ENCODE data around the gene VKORC1.
A peak's percentile ranks its signal among the peaks of the same experiment; 100 is the strongest.
"Not testable (repeated sequence)": the region's sequence is repeated elsewhere in the genome, so short reads cannot be mapped to it uniquely, and the experiment has no call there.

Gene VKORC1

DNA sequence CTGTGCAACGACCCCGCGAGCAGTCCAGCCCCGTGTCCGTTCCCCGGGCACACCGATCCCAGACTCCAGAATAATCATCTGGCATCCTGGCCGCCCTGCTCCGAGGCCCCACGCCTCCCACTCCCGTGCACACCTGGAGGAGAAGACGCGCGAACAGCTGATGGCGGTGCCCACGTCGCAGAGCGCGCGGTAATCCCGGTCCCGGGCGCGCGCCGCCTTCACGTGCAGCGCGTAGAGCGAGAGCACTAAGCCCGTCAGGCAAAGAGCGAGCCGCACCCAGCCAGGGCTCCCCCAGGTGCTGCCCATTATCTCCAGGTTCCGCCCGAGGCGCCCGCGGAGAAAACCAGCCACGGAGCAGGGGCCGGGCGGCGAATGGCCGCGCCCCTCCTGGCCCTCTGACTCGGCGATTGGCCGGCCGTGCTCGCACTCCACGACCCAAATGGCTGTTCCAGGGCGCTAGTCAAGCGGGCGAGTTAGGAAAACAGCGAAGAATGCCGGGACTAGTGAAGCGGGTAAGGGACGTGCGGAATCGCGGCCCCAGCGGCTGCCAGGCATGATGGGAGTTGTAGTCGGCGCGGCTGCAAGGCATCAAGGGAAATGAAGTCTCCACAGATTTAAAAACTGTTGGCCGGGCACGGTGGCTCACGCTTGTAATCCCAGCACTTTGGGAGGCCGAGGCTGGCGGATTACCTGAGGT lies at the start of gene VKORC1:
Gene VKORC1 (minus strand): TSS at position 374 of the 697 bp plus-strand sequence. CDS start 68 bp downstream, at position 306.
- peak; percentile 97 to 99 (median 99) for DNase-seq

DNA sequence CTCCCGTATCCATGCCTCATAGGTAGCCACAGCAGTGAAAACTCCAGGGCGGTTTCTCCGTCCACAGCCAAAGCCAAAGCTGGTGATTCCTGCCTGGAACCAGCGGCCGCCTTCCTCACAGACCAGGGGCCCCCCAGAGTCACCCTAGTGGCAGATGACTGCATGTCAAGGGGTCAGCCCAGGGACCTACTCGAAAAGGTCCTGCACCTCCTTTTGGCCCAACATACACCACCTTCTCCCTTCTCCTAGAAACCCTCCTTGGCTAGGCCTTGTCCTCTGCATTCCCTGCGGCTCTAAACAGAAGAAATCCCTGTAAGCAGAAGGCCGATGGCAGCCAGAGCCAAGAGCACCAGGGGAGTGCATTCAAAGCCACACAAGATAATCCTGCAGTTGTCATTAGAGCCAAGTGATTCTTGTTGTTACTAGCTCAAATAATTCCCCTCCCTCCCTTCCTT lies 49.1 kb upstream of the VKORC1 start:
- DNase-seq: no peak

DNA sequence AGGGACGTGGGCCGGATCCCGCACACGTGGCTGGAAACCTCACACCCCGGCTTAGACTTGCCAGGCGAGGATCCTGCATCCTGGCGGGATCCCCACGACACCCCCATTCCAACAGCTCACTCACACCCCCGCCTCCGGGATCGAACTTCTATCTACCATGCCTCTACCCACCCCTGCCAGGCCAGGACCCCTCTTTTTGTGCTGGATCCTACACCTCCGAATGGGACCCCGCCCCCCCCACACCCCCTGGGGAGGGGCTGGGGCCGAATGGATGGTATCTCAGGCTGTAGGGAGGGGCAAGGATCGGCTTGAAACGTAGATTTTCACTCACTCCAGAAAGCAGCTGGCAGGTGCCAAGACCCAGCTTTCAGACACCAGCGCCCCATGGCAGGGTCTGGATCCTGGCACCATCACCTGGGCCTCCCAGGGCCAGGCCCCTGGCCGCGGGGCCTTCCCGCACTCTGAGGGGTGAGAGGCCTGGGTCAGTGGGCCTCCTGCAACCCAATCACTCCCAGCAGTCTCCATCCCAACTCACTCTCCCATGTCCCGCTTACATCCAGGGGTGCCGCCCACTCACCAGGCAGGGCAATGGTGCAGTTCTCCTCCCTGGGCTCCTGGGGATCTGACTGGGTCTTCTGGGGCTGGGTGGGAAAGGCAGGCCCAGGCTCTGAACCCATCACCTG lies 48.6 kb upstream of the VKORC1 start:
- no peak for DNase-seq

DNA sequence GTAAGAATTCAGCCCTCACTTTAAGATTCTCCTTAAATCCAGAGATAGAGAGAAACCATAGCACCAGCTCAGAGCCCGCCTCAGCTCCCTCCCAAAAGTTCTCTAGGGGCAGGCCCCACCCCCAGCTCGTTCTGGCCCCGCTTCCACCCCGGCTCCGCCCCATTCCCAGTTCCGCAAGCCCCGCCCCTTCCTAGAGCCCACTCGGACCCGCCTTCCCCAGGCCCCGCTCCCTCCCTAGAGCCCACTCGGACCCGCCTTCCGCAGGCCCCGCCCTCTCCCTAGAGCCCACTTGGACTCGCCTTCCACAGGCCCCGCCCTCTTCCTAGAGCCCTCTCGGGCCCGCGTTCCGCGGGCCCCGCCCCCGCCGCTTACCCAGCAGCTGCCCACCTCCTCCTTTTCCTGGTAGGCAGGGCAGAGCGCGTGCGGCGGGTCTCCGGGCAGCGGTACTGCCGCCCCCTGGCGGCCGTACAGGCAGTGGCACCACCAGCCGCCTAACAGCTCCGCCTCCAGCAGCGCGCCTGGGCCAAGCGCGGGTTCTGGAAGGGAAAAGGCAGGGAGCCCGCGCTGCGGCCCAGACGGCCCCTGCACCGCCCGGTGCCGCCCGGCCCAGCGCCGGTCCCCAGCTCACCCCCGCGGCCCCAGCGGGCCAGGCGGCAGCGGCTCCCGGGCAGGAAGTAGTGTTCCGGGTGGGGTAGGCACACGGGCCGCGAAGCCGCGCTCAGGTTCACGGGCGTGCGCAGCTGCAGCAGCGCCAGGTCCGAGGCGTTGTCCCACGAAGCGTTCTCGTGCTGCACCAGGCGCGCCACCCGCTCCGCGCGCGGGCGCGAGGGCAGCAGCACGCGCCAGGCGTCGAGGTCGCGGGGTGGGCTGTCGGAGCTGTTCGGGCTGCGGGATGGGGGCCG lies 47.8 kb upstream of the VKORC1 start:
- peak; percentile 98 to 99 (median 99) for DNase-seq

DNA sequence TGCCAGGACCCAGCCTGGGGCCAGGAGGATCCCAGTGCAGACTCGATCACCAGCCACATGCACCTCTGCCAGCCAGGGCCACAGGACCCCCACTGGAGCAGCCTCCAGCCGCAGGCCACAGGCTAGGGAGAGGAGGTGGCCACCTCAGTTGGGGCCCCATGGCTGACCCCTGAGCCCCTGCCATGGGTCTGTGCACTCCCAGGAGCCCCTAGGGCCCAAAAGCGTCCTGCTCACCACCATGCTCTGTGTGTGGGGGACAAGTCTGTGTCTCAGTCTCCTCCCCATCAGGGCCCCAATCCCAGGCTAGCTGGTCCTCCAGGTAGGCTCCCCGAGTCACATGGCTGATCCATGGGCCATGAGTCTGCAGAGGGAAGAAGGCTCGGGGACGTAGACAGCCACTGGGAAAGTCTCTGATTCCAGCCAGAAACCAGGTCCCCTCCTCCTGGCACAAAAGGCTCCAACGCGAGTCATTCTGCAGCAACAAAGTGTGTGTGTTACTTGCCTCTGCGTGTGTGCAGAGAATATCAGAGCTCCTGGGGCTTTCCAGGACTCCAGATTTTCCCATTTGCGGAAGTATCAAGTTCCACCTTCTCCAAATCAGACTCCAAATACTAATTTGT lies 47.0 kb upstream of the VKORC1 start:
- peak in 1 of 3 donors; percentile 91 for DNase-seq

DNA sequence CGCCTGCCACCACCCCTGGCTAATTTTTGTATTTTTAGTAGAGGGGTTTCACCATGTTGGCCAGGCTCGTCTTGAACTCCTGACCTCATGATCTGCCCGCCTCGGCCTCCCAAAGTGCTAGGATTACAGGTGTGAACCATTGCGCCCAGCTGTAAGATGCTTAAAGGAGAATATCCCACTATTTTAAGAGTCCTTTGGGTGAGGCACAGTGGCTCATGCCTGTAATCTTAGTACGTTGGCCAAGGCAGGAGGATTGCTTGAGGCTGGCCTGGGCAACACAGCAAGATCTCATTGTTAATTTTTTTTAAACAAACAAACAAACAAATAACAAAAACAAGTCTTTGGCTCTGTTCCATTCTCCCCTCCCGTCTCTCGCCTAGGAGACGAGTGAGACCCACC lies 46.5 kb upstream of the VKORC1 start:
- not testable (repeated sequence) for DNase-seq

DNA sequence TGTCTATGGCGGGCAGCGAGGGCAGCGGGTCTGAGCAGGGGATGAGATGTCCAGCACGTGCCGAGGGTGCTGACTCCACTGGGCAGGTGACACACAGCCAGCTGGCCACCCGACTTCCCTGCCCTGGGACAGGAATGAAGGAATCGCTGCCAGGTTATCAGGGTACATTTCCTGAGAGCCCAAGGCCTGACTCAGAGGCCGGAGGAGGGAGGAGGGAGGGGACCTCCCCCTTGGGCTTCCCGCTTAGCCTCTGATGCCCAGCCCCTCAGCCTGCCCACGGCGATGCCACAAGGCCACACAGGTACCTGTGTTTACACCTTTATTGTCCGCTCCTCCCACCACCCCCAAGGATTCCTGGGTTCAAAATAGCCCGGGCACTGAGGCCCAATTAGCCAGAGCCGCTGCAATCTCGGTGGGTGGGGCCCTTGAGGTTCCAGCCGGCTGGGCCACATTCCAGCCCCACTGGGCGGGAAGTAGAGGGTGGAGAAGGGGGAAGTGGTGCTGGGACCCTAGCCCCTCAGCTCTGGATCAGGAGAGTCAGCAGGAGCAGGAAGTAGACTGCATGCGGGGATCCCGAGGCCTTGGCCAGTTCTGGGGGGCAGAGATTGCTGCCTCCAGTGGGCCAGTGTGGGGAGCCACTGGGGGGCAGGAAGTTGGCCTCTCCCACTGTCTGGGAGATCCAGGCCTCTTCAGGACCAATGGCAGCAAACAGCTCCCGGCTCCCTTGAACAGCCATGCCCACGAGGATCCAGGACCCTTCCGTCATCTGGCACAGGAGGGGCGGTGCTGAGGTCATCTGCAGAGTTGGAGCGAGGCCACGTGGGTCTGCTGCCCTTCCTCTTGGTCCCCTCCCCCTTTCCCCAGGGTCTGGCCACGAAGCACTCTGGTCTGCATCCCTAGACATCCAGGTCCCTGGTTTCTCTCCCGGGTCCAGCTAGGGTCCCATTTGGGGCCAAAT lies 44.3 kb upstream of the VKORC1 start:
- DNase-seq: peak; percentile 52 to 69 (median 62)

DNA sequence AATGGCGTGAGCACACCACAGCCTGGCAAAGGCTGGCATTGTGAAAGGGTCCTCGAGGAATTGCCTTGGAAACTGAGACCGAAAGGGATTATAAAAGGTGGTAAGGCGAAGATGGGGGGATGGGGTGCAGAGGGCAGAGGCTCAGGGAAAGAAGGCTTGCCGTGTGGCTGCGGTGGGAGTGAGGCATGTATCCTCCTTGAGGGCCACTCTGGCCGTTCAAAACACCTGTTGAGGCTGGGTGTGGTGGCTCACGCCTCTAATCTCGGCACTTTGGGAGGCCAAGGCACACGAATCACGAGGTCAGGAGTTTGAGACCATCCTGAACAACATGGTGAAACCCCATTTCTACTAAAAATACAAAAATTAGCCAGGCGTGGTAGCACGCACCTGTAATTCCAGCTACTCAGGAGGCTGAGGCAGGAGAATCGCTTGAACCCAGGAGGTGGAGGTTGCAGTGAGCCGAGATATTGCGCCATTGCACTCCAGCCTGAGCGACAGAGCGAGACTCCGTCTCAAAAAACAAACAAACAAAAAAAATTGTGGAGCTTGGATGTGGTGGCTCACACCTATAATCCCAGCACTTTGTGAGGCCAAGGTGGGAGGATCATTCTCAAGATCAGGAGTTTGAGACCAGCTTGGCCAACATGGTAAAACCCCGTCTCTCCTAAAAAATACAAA lies 42.4 kb upstream of the VKORC1 start:
- not testable (repeated sequence) for DNase-seq

DNA sequence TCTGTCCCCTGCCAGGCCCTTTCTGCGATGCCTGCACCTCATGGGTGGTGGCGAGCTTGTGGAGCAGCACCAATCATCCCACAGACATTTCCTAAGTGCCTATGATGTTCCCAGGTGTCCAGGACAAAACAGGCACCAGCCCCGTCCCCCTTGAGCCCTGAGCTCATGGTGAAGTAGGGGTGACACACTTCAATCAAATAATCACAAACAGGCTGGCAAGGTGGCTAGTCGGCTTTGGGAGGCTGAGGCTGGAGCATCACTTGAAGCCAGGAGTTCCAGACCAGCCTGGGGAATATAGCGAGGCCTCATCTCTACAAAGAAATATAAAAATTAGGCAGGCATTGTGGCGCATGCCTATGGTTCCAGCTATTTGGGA lies 41.7 kb upstream of the VKORC1 start:
- no peak for DNase-seq

DNA sequence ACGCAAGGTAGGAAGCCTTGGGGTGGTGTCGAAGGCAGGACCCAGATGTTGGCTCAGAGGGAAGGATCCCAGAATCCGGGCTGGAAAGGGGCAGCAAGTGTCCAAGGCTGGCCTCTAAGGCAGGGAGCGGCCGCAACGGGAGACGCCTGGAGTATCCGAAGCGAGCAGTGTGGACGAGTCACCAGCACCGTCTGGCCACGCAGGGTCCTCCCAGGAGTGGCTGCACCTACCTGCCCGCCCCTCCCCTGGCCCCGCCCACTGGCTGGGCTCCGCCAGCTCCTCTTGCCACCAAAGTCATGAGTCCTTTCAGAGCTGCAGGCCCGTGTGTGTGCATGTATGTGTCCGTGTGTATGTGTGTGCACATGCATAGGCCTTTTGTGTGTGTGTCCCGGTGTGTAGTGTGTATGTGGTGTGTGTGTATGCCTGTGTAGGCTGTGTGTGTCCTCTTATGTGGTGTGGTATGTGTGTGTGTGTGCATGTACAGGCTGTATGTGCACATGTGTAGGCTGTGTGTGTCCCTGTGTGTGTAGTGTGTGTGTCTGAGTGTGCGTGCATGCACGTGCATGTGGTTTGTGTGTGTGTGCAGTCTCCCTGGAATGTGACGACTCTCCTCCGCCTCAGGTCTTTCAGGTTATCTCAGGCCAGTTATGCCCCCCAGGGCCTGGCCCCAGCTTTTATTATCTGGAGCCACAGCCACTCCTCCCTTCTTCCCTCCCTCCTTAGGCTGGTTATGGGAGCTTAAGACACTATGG lies 41.1 kb upstream of the VKORC1 start, which contains the start of gene PRSS8:
Gene PRSS8 (minus strand): TSS at position 193 of the 752 bp plus-strand sequence. CDS start 229 bp downstream, outside the sequence.
- DNase-seq: no peak

DNA sequence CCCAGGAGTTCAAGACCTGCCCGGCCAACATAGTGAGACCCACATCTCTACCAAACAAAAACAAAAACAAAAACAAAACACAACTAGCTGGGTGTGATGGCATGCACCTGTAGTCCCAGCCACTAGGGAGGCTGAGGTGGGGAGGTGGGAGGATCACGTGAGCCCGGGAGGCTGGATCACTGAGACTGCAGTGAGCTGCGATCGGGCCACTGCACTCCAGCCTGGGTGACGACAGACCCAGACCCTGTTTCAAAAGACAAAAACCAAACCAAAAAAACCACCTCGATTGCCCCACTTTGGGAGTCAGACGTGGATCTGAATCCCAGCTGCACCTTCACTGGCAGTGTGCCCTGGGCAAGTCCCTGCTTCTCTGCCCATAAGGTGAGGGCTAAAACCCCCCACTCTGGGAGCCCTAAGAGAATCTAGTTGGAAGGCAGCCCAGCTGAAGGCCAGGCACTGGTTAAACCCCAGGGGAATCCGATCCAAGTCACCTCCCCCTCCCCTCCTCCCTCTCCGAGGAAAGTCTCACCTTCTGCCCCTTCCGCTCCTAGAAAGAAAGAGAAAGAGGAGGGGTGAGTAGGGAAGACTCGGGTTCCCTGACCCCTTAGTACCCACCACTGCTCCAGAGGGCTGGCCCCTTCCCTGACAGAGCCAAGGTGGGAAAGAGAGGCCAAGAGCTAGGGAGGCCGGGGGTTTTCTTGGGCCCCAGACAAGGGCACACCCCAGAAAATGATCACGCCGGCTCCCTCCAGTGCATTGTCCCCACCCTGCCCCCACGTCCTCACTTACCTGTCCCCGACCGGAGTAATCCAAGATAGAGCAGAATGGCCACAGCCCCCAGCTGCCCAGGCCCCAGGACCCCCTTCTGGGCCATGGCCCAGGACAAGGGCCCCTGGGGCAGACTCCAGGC lies 40.3 kb upstream of the VKORC1 start:
- peak in 1 of 3 donors; percentile 18 for DNase-seq

DNA sequence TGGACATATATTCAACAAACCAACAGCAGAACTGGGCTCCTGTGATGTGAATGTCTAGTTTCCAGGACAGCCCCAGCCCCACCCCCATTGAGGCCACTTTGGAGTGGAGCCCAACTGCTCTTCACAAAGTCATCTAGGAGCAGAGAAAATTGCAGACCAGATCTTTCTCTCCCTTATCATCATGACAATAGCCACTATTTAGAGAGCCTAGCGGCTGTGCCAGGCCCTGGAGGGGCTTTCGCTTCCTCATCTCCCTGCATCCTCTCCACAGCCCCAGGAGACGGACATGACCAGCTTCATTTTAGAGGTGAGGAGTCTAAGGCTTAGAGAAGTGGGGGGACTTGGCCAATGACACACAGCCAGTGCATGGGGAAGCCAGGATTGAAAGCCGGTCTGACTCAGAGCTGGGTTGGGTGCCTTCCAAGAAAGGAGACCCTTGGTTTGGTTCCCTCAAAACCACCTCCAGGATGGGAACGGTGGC lies 39.5 kb upstream of the VKORC1 start:
- peak; percentile 63 to 72 (median 65) for DNase-seq

DNA sequence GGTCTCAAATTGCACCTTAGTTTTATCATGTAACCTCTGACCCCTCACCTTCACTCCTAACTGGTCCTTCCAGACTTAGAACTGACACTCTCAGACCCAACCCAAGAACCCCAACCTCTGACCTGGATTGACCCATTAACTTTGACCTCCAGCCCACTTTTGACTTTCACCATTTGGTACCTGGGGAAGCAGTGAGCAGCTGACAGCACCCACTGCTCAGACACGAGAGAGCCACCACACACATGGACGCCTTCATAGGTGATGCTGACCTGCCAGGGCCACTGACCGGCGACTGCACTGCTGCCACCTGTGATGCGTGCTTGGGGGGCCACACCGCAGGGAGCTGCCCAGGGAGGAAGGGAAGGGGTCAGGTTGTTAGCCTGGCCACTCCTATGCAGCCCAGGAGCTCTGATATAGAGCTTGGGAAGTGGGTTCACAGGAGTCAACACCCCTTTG lies 38.5 kb upstream of the VKORC1 start:
- no peak for DNase-seq

DNA sequence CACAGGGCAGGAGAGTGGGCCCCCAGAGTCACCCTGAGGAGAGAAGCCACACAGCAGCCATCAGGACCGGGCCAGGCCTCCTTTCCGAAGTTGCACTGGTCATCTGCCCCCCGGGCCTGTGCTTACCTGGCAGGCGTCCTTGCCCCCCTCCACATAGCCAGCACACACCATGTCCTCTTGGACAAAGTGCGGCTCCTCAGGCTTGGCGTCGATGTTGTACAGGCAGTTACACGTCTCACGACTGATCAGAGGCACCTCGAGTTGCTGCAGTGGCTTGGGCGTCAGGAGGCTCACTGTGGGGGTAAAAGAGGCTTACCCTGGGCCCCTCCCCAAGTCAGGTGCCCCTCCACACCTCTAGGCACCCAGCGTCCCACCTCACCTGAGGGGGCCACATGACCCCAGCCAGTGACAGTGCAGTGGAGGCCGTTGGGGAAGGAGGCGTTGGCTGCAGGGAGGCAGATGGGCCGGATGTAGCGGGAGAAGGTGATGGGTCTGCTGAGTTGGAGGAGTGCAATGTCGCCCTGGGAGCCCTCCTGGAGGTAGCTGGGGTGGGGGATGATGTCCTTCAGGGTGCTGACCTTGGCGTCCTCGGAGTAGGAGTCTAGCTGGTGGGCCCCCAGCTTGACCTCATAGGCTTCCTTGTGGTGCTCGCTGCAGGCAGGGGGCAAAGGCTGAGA lies 37.8 kb upstream of the VKORC1 start:
- DNase-seq: no peak

DNA sequence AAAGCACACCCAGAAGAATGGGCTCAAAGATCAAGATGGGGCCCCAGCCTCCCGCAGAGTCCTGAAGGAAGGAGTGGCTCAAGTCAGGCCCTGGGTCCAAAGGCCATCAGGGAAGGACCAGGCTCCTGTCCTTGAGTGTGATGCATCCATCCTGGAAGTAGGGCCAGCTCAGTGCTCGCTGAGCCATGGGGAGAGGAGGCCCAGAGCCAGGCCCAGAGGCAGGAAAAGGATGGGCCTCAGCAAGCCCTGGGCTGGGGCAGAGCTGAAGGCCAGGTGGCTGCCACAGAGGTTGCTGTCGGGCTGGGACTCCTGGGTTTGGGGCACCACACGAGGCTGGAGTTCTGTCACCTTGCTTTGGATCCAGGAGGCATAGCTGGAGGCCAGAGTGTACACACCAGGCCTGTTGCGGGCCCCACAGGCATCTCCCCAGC lies 37.3 kb upstream of the VKORC1 start:
- no peak for DNase-seq

DNA sequence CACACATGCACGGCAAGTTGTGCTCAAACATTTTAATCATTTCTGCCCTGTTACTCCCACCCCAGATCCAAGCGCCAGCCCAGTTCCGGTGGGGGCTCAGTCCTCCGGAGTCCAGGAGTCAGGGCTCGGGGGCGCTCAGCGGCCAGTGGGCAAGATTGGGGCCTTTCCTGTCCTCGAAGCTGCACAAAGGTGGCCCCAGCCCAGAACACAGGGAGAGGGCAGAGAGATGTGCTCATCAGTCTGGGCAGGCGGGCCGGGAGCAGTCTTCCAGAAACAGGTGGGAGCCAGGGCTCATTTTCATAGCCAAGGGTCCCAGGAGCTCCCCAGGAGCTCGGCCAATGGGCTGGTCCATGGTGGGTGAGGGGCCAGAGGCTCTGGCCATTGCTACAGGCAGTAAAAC lies 36.8 kb upstream of the VKORC1 start:
- no peak for DNase-seq

DNA sequence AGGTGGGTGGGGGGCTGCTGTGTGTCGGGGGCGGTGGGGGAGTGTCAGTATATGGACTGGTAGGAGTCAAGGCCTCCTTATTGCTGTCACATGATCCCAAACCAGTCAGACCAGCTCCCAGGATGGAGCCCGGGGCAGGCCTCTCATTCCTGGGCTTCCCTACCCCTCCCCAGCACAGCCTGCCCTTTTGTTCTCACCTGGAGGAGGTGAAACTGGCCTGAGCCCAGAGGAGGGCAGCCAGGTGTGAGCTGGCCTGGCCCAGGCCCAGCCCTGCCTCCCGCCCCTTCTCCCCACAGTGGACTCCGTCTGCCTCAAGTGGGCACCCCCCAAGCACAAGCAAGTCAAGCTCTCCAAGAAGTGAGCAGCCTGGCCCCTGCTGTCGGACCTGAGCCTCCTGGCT lies 36.3 kb upstream of the VKORC1 start:
- no peak for DNase-seq

DNA sequence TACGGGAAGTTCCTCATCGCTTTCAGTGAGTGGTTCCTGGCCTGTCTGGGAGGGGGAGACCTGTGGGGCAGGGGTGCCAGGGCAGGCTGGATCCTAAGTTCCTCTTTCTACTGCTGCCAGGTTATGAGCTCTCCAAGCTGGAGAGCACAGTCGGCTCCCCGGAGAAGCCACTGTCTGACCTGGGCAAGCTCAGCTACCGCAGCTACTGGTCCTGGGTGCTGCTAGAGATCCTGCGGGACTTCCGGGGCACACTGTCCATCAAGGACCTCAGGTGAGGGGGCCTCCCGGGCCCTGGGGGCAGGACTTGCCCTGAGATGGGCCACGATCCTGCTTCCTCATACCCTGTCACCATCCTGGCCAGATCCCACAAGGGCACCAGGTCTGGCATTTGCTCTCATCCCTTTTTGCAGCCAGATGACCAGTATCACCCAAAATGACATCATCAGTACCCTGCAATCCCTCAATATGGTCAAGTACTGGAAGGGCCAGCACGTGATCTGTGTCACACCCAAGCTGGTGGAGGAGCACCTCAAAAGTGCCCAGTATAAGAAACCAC lies 35.8 kb upstream of the VKORC1 start:
- peak; percentile 51 to 68 (median 56) for DNase-seq
